Measurements from ENCODE around the gene MAN2A2. TPM values are rescaled to one million over a fixed set of nuclear protein-coding genes. Genes with fewer than 3 reads are reported as not detected.

MAN2A2 gene
- total RNA-seq, 1 experiment from 2014 or later = 27.4 TPM

DNA sequence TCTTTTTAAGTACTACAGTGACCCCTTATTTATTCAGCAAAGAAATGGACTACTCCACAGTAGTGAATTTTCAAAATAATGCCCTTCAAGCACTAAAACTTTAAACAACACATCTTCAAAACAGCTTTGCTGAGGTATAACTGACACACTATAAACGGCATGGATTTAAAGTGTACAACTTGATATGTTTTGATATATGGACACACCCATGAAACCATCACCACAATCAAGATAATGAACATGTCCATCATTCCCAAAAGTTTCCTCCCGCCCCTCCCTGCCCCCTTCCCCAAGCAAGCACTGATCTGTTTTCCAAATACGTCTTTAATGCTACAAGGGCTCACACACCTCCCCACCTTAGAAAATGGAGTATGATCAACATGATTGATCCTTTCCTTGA lies 36.3 kb upstream of the MAN2A2 start:
- Histone ChIP-seq H3K23me2 (ENCODE audit: insufficient read length, low read depth, low read length, poor library complexity, severe bottlenecking) (peaks cover 4% of the 10 kb centered on the region), H4K20me1 (ENCODE audit: control insufficient read depth, insufficient read depth, insufficient read length) (no peaks in the 10 kb centered on the region), H3K23ac (ENCODE audit: insufficient read length, low read depth, low read length) (no peak overlapping the region), H3K4me1 (ENCODE audit: insufficient read depth, low read length) (peaks cover 3% of the 10 kb centered on the region; the same call in 1 of the 2 replicates), H3K27ac (ENCODE audit: insufficient read length, low read depth, low read length) (no peak overlapping the region), H2BK15ac (ENCODE audit: low read depth, low read length) (no peak overlapping the region), H3K9ac (ENCODE audit: extremely low read depth, insufficient read length, low read length) (no peak overlapping the region), H2AFZ (ENCODE audit: low read length) (no peak overlapping the region), H2BK12ac (ENCODE audit: insufficient read length, low read depth, low read length) (no peak overlapping the region), H3K79me2 (ENCODE audit: insufficient read depth, low read length) (no peaks in the 10 kb centered on the region), H3K4me2 (ENCODE audit: insufficient read depth, insufficient read length, low read length) (no peak overlapping the region), H3K56ac (ENCODE audit: insufficient read length, low read depth, low read length) (no peak overlapping the region), H2BK20ac (ENCODE audit: low read depth, low read length, poor library complexity, severe bottlenecking) (no peak overlapping the region), H3K4ac (ENCODE audit: low read depth, low read length) (no peak overlapping the region), H2BK5ac (ENCODE audit: insufficient read length, low read length) (no peak overlapping the region), H3T11ph (ENCODE audit: low read length) (no peak overlapping the region), H3K27me3 (ENCODE audit: insufficient read depth, low read length) (no peaks in the 10 kb centered on the region), H2BK120ac (ENCODE audit: low read depth, low read length, poor library complexity, severe bottlenecking) (no peak overlapping the region), H3K14ac (ENCODE audit: insufficient read depth, low read length) (no peak overlapping the region), H4K91ac (ENCODE audit: insufficient read length, low read depth, low read length) (no peak overlapping the region), H2AK5ac (ENCODE audit: insufficient read length, low read length) (no peak overlapping the region), H4K5ac (ENCODE audit: insufficient read length, low read depth, low read length) (no peak overlapping the region), H3K9me3 (ENCODE audit: control insufficient read depth, low read depth, low read length) (no peaks in the 10 kb centered on the region), H4K8ac (replicated peaks; ENCODE audit: insufficient read length, low read depth, low read length) (no peak overlapping the region), H3K18ac (ENCODE audit: insufficient read length, low read depth, low read length) (no peak overlapping the region), H3K79me1 (ENCODE audit: insufficient read depth, low read depth, low read length, poor library complexity, severe bottlenecking) (no peaks in the 10 kb centered on the region)
- TF ChIP-seq, protein P1, sequence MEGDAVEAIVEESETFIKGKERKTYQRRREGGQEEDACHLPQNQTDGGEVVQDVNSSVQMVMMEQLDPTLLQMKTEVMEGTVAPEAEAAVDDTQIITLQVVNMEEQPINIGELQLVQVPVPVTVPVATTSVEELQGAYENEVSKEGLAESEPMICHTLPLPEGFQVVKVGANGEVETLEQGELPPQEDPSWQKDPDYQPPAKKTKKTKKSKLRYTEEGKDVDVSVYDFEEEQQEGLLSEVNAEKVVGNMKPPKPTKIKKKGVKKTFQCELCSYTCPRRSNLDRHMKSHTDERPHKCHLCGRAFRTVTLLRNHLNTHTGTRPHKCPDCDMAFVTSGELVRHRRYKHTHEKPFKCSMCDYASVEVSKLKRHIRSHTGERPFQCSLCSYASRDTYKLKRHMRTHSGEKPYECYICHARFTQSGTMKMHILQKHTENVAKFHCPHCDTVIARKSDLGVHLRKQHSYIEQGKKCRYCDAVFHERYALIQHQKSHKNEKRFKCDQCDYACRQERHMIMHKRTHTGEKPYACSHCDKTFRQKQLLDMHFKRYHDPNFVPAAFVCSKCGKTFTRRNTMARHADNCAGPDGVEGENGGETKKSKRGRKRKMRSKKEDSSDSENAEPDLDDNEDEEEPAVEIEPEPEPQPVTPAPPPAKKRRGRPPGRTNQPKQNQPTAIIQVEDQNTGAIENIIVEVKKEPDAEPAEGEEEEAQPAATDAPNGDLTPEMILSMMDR (conservative IDR thresholded peaks at IDR 0.05) = no peak
- peaks cover 33 to 38% of the 10 kb centered on the region in 2 experiments for H3K4me1 Mint-ChIP-seq
- WGBS (ENCODE audit: extremely low coverage, insufficient read length, low lambda C conversion rate) = no CpG with 5 or more reads among the region's 3 CpGs
- H3K4me3 Mint-ChIP-seq = no peak overlapping the region
- no peaks in the 10 kb centered on the region for H3K27me3 Mint-ChIP-seq (ENCODE audit: low read depth)
- H3K27ac Mint-ChIP-seq = no peak overlapping the region; a peak in 1 of 7 replicates
- no peak for DNase-seq
- H3K9me3 Mint-ChIP-seq = peaks cover 0 to 2% of the 10 kb centered on the region in 2 experiments; a peak in 2 of 5 replicates
- H3K36me3 Mint-ChIP-seq (ENCODE audit: insufficient read depth in 1 of 3, low read depth in 3 of 3) = no peaks in the 10 kb centered on the region; a peak in 1 of 7 replicates

All from H9 (cell line).